Measurements from ENCODE around the gene TAOK2.

DNA sequence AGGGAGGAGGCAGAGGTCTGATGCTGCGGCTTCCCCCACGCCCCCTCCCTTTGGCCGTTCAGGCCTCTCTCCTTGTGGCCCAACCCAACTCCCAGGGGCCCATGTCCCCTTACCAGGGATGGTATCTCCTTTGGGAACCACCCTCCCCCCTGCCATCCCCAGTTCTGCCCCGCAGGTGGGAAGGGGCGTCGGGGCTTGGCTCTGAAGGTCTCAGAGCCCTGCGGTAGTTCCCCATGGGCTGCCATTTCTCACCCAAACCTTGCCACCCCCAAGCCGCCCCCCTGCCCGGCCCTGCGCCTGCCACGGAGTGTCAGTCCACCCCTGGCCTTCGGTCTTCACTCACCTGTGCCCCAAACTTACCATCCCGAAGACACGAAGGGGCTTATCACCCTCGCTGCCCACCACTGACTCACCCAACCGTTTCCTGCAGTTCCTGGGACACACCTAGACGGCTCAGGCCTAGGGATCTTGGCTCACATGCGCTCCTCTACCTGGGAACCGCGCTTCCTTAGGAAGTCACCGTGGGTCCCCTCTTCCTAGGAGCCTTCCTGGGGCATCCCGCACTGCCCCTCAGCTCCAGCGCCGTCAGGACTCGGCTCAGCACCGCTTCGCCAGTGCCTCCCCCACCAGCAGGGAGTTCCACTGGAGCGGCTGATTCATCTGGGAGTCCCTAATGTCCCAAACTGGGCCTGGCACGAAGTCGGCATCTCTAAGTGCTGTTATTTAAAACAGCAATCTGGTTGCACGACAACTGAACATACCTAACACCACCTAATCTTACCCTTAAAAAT, 38.2 kb downstream of the TAOK2 start:
- TF ChIP-seq, protein P1, sequence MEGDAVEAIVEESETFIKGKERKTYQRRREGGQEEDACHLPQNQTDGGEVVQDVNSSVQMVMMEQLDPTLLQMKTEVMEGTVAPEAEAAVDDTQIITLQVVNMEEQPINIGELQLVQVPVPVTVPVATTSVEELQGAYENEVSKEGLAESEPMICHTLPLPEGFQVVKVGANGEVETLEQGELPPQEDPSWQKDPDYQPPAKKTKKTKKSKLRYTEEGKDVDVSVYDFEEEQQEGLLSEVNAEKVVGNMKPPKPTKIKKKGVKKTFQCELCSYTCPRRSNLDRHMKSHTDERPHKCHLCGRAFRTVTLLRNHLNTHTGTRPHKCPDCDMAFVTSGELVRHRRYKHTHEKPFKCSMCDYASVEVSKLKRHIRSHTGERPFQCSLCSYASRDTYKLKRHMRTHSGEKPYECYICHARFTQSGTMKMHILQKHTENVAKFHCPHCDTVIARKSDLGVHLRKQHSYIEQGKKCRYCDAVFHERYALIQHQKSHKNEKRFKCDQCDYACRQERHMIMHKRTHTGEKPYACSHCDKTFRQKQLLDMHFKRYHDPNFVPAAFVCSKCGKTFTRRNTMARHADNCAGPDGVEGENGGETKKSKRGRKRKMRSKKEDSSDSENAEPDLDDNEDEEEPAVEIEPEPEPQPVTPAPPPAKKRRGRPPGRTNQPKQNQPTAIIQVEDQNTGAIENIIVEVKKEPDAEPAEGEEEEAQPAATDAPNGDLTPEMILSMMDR (IDR thresholded peaks at IDR 0.05) = no peak
- TF ChIP-seq POLR2A (IDR thresholded peaks at IDR 0.05) = no peak
- no peak for TF ChIP-seq EP300 (IDR thresholded peaks at IDR 0.05)
